UCSD-AML1 (cell line): ENCODE data around the gene C2CD3.

Experiments
- DNase-seq: peaks from one replicate; lab custom pipeline; 2025; ENCODE audit not compliant: unreplicated experiment; lab: John Stamatoyannopoulos, UW

The C2CD3 gene

DNA sequence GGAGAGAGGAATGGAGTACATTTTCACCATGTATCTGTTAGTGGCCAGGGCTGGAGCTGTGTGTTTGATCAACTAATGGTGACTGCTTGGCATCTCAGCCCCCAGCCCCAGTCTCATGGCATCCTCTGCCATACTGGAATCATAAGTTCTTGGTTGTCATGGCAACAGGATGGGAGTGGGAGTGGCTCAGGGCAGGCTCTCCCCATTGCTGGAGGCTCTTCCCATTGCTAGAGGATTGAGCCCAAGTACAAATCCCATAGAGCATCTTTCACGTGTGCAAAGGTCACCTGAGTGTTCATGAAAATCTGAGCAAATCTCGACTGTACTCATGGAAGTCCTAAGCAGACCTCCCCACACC, 205.1 kb downstream of the C2CD3 start:
- no peak for DNase-seq

GRCh38 chr11:73965076-73965763, 205.6 kb downstream of the C2CD3 start:
- no peak for DNase-seq

DNA sequence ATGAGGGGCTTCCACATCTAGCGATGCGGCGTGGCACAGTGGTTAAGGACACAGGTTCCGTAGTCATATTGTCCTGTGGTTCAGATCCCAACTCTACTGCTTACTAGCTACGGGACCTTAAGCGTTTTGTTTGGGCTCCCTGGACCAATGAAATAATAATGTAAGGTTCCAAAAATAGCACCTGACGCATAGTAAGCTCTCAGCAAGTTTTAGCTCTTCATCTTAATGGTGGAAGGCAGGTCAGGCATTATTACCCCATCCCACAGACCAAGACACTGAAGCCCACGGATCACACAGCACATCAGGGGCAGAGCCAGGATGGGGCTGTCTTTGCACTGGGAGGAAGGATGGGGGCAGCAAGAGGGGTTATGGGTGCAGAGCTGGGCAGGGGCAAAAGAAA, 206.9 kb downstream of the C2CD3 start:
- no peak for DNase-seq
